GM08714 (cell line): ENCODE data around the gene YAP1.
"Not testable (repeated sequence)": the region's sequence is repeated elsewhere in the genome, so short reads cannot be mapped to it uniquely, and the experiment has no call there.

Source experiments
- H3K4me3 ChIP-seq: fragments of 200-500 bp; sonication (Bioruptor generic); 2 replicates; pipeline ENCODE4 v1.5.1; 2014; ENCODE audit warnings: mild to moderate bottlenecking, low read length, inconsistent platforms
- ZNF274 ChIP-seq: IDR thresholded peaks from 2 replicates; pipeline ENCODE4 v1.6.1; 2012; ENCODE audit warnings: mild to moderate bottlenecking, low read depth, low read length

YAP1 gene

GRCh38 chr11:102241026-102241425 is 130.8 kb downstream of the YAP1 start:
- H3K4me3 ChIP-seq, result no peak overlapping the region
- TF ChIP-seq ZNF274, result no peak

GRCh38 chr11:102243399-102243884 is 133.2 kb downstream of the YAP1 start:
- TF ChIP-seq ZNF274, result no peak
- no peak overlapping the region for H3K4me3 ChIP-seq

GRCh38 chr11:102244681-102245409 is 134.6 kb downstream of the YAP1 start:
- TF ChIP-seq ZNF274, result no peak
- no peak overlapping the region for H3K4me3 ChIP-seq

GRCh38 chr11:102251423-102251822 is 141.2 kb downstream of the YAP1 start:
- H3K4me3 ChIP-seq, result no peak overlapping the region
- no peak for TF ChIP-seq ZNF274

DNA sequence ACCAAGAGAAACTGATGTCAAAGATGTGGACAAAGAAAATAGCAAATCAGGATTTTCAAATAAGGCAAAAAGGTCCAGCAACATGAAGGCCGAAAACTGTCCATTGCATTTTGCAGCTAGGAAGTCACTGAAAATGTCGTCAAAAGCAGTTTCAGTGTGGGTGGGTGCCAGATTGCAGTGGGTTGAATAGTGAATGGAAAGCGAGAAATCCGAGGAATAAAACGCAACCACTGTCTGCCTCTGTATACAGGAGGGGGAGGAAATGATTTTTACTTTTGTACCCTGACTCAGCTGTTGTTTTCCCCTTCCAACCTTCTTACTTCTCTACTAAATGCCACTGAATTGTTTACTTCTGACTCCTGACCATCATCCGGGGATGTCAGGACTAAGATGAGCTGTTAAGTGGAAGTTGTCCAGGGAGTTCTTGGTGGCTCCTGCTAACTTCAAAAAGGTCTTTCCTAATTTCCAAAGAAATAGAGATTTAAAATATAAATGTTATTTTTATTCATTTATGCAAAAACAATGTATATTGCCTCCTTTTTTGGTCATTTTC is 142.2 kb downstream of the YAP1 start:
- no peak for TF ChIP-seq ZNF274
- no peak overlapping the region for H3K4me3 ChIP-seq

GRCh38 chr11:102253020-102253715 is 142.9 kb downstream of the YAP1 start:
- no peak overlapping the region for H3K4me3 ChIP-seq
- TF ChIP-seq ZNF274, result no peak

DNA sequence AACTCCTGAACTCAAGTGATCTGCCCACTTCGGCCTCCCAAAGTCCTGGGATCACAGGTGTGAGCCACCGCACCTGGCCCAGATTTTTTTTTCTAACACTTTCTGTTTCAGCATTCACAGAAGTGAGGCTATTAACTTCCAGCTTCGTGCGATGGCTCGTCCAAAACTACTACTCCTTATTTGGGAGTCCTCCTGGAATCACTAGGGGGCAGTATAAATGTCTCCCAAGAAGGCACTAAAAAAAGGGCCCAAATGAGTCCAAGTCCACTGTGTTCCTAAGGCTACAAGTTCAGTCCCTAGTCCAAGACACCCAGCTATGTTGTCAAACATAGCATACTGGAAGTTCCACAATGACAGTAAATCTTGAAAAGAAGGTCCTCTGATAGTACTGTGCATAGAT is 143.8 kb downstream of the YAP1 start:
- no peak overlapping the region for H3K4me3 ChIP-seq
- no peak for TF ChIP-seq ZNF274

GRCh38 chr11:102256251-102256650 is 146.0 kb downstream of the YAP1 start:
- H3K4me3 ChIP-seq, result no peak overlapping the region
- TF ChIP-seq ZNF274, result no peak

- TF ChIP-seq ZNF274, result no peak
Observed at GRCh38 chr11:102260241-102260640, 150.0 kb downstream of the YAP1 start.

GRCh38 chr11:102263379-102264003 is 153.2 kb downstream of the YAP1 start:
- no peak for TF ChIP-seq ZNF274
- H3K4me3 ChIP-seq, result no peak overlapping the region

More at GRCh38 chr11:102260241-102260640, 150.0 kb downstream of the YAP1 start:
- no peak overlapping the region for H3K4me3 ChIP-seq

DNA sequence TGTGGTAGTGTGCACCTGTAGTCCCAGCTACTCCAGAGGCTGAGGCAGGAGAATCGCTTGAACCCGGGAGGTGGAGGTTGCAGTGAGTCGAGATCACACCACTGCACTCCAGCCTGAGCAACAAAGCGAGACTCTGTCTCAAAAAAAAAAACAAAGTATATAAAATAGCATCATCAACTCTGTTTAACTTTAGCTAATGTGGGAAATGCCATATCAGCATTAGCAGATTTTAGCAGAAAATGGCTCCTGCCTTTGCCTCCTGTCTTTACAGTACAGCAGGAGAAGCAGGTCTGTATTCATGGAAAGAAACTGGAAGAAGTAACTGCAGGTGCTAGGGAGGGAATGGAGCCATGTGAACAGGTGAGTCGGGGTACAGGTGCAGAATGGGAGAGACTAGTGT is 154.5 kb downstream of the YAP1 start:
- not testable (repeated sequence) for H3K4me3 ChIP-seq

DNA sequence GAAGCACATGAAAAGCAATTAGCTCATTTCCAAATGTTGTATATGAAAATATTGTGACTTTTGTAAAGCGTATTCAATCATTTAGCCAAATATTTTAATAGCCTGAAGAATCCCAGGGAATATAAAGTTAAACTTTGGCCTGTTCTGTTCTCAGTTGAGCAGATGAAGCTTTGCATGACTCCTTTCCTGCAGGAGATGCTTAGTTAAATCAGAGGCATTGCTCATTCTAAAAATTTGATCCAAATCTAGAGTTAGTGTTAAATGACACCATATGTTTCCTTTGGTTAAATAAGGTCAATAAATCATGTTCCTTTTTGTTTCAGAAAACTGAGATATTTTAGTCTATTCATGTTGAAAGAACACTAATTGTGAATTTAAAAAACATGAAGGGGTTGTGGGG is 155.9 kb downstream of the YAP1 start:
- no peak for TF ChIP-seq ZNF274
- no peak overlapping the region for H3K4me3 ChIP-seq

GRCh38 chr11:102267609-102268008 is 157.4 kb downstream of the YAP1 start:
- H3K4me3 ChIP-seq, result no peak overlapping the region
- TF ChIP-seq ZNF274, result no peak
